OCI-LY3 (cell line): ENCODE results near the gene GDE1.

Source experiments
- H2AFZ ChIP-seq: fragments of 200-600, 300-600 bp; shearing (Covaris generic); 2 replicates; pipeline ENCODE4 v1.6.0; 2014; ENCODE audit warnings: antibody characterized with exemption, low read depth, low read length
- H3K27ac ChIP-seq: fragments of 200-600, 300-600 bp; sonication (generic); 2 replicates; pipeline ENCODE4 v1.5.1; 2014; ENCODE audit warnings: mild to moderate bottlenecking, low read length, moderate library complexity, mixed read lengths
- H3K27me3 ChIP-seq: fragments of 200-600, 300-600 bp; sonication (generic); 2 replicates; pipeline ENCODE4 v1.6.1; 2014; ENCODE audit warnings: low read depth, low read length, mixed read lengths
- H3K36me3 ChIP-seq: fragments of 200-600, 300-600 bp; sonication (generic); replicated peaks from 2 replicates; pipeline ENCODE3; 2014; ENCODE audit warnings: low read depth, low read length, mixed read lengths
- H3K4me1 ChIP-seq: fragments of 300-600, 200-600 bp; sonication (generic); 2 replicates; pipeline ENCODE4 v1.6.1; 2014; ENCODE audit warnings: low read length, mixed read lengths
- H3K4me2 ChIP-seq: fragments of 200-600, 300-600 bp; sonication (generic); 2 replicates; pipeline ENCODE4 v1.6.1; 2014; ENCODE audit warnings: low read length, mixed read lengths
- H3K4me3 ChIP-seq: fragments of 300-600, 200-600 bp; sonication (generic); 2 replicates; pipeline ENCODE4 v1.5.1; 2014; ENCODE audit warnings: antibody characterized with exemption, mild to moderate bottlenecking, low read length, moderate library complexity
- H3K79me2 ChIP-seq: fragments of 300-600, 200-600 bp; shearing (Covaris generic); 2 replicates; pipeline ENCODE4 v1.6.1; 2014; ENCODE audit warnings: mild to moderate bottlenecking, low read length, mixed read lengths
- H3K9ac ChIP-seq: fragments of 300-600, 200-600 bp; shearing (Covaris generic); 2 replicates; pipeline ENCODE4 v1.6.0; 2014; ENCODE audit warnings: mild to moderate bottlenecking, low read length, moderate library complexity
- H3K9me3 ChIP-seq: fragments of 200-600, 300-600 bp; shearing (Covaris generic); 2 replicates; pipeline ENCODE4 v1.6.1; 2014; ENCODE audit warnings: low read length, mixed read lengths; ENCODE audit not compliant: insufficient read depth
- H4K20me1 ChIP-seq: fragments of 200-600, 300-600 bp; sonication (generic); 2 replicates; pipeline ENCODE4 v1.6.1; 2016; ENCODE audit warnings: low read length, mixed read lengths; ENCODE audit not compliant: insufficient read depth
- EZH2phosphoT487 ChIP-seq: fragments of 200-600 bp; shearing (Covaris generic); IDR thresholded peaks from 2 replicates; pipeline ENCODE4 v1.6.1; 2018; ENCODE audit warnings: antibody characterized with exemption, mixed run types, low read depth
- TF ChIP-seq, protein P1 (sequence below): fragments of 200-600, 300-600 bp; sonication (generic); IDR thresholded peaks from 2 replicates; pipeline ENCODE4 v1.5.1; 2014; ENCODE audit warnings: antibody characterized with exemption, low read length, low read depth

GDE1 gene

DNA sequence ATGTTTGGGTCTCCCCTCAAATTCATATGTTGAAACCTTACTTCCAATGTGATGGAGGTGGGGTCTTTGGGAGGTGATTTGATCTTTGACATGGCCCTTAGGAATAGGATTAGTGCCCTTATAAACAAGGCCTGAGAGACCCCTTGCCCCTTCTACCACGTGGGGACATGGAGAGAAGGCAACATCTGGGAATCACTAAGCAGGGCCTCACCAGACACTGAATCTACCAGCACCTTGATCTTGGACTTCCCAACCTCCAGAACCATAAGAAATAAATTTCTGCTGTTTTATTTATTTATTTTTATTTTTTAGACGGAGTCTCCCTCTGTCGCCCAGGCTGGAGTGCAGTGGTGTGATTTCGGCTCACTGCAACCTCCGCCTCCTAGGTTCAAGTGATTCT is 40.1 kb downstream of the GDE1 start:
- peaks cover 14% of the 10 kb centered on the region for H3K36me3 ChIP-seq

DNA sequence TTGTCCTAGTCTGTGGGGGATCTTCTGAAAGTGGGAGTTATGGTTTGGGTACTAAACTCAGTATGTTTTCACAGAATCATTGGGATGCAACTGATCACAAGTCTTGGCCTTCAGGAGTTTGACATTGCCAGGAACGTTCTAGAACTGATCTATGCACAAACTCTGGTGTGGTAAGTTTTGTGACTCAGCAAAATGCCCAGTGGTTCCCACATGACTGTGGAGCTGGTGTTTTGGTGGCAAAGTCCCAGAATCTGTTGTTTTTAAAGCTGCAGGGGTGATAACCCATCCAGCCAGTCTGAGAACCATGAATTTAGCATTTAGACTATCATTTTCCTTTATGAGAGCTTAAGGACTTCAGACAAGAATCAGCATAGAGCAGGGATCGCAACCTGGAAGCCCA is 40.6 kb downstream of the GDE1 start:
- no peaks in the 10 kb centered on the region for H3K9me3 ChIP-seq
- H3K36me3 ChIP-seq: peaks cover 14% of the 10 kb centered on the region
- no peaks in the 10 kb centered on the region for H3K4me1 ChIP-seq
- no peak overlapping the region for H3K4me2 ChIP-seq
- H3K27me3 ChIP-seq: no peaks in the 10 kb centered on the region
- H3K79me2 ChIP-seq: no peaks in the 10 kb centered on the region
- TF ChIP-seq, protein P1, sequence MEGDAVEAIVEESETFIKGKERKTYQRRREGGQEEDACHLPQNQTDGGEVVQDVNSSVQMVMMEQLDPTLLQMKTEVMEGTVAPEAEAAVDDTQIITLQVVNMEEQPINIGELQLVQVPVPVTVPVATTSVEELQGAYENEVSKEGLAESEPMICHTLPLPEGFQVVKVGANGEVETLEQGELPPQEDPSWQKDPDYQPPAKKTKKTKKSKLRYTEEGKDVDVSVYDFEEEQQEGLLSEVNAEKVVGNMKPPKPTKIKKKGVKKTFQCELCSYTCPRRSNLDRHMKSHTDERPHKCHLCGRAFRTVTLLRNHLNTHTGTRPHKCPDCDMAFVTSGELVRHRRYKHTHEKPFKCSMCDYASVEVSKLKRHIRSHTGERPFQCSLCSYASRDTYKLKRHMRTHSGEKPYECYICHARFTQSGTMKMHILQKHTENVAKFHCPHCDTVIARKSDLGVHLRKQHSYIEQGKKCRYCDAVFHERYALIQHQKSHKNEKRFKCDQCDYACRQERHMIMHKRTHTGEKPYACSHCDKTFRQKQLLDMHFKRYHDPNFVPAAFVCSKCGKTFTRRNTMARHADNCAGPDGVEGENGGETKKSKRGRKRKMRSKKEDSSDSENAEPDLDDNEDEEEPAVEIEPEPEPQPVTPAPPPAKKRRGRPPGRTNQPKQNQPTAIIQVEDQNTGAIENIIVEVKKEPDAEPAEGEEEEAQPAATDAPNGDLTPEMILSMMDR: no peak
- no peak for TF ChIP-seq EZH2phosphoT487
- H3K9ac ChIP-seq: no peak overlapping the region
- H4K20me1 ChIP-seq: no peaks in the 10 kb centered on the region
- H3K4me3 ChIP-seq: no peak overlapping the region
- H3K27ac ChIP-seq: no peak overlapping the region
- H2AFZ ChIP-seq: no peak overlapping the region

More for the DNA sequence above, 40.1 kb downstream of the GDE1 start:
- Histone ChIP-seq H3K27ac (no peak overlapping the region), H3K4me2 (no peak overlapping the region), H3K9me3 (no peaks in the 10 kb centered on the region), H3K27me3 (no peaks in the 10 kb centered on the region), H2AFZ (no peak overlapping the region), H3K4me3 (no peak overlapping the region), H4K20me1 (no peaks in the 10 kb centered on the region), H3K9ac (no peak overlapping the region), H3K4me1 (no peaks in the 10 kb centered on the region), H3K79me2 (no peaks in the 10 kb centered on the region)
- no peak for TF ChIP-seq EZH2phosphoT487
- TF ChIP-seq, protein P1: no peak

DNA sequence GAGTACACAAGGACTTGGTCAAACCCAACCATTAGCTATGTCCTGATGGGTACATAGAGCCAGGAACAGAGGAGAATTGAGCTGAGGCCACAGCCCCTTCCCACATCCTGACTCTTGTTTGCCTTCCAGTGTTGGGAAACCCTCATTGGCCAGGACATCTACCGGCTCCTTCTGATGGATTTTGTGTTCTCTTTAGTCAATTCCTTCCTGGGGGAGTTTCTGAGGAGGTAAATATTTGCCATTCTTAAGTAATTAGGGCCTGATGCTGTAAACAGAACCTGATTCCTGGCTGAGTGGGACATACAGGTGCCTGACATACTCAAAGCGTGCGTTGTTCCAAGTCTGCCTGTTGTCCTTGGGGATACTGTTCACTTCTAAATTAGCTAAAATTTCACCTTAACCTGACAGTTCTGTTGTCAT is 42.6 kb downstream of the GDE1 start:
- Histone ChIP-seq H3K27ac (no peak overlapping the region), H2AFZ (no peak overlapping the region), H3K36me3 (peaks cover 14% of the 10 kb centered on the region), H3K9ac (no peak overlapping the region), H4K20me1 (no peaks in the 10 kb centered on the region), H3K27me3 (no peaks in the 10 kb centered on the region), H3K4me3 (no peak overlapping the region), H3K9me3 (no peaks in the 10 kb centered on the region), H3K4me2 (no peak overlapping the region), H3K4me1 (no peaks in the 10 kb centered on the region), H3K79me2 (no peaks in the 10 kb centered on the region)
- no peak for TF ChIP-seq EZH2phosphoT487
- TF ChIP-seq, protein P1: no peak

DNA sequence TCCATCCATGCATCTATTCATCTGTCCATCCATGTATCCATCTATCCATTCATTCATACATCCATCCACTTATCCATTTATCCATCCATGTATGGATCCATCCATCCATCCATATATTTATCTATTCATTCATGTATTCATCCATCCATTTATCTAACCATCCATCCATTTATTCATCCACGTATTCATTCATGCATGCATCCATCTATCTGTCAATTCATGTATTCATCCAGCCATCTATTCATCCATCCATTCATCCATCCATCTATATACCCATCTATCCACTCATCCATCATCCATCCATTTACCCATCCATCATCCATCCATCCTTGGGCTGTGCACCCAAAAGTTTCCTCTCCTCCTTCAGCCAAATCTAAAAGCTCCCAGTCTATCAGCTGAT is 43.4 kb downstream of the GDE1 start:
- no peak for TF ChIP-seq EZH2phosphoT487
- TF ChIP-seq, protein P1: no peak
- H3K27ac ChIP-seq: no peak overlapping the region
- no peaks in the 10 kb centered on the region for H4K20me1 ChIP-seq
- no peaks in the 10 kb centered on the region for H3K79me2 ChIP-seq
- no peak overlapping the region for H2AFZ ChIP-seq
- H3K4me2 ChIP-seq: no peak overlapping the region
- no peaks in the 10 kb centered on the region for H3K27me3 ChIP-seq
- H3K4me3 ChIP-seq: no peak overlapping the region
- H3K9ac ChIP-seq: no peak overlapping the region
- no peaks in the 10 kb centered on the region for H3K9me3 ChIP-seq
- peaks cover 14% of the 10 kb centered on the region for H3K36me3 ChIP-seq
- no peaks in the 10 kb centered on the region for H3K4me1 ChIP-seq
